K562 (cell line): Measurements from ENCODE around the gene MRPL4. TPM values are rescaled to one million over a fixed set of nuclear protein-coding genes. Genes with fewer than 3 reads are reported as not detected.

Source experiments
- ATF2 ChIP-seq: sonication (generic); formaldehyde crosslinking; IDR thresholded peaks from 2 replicates; pipeline ENCODE4 v1.8.1; 2022; ENCODE audit warnings: missing genetic modification reagents
- CREB3 ChIP-seq: fragments of 450-650 bp; conservative IDR thresholded peaks from 2 replicates; pipeline ENCODE4 v1.6.1; 2016; ENCODE audit warnings: missing genetic modification characterization, low read depth, mild to moderate bottlenecking, missing compliant biosample characterization, moderate library complexity
- DIDO1 ChIP-seq: fragments of 450-650 bp; IDR thresholded peaks from 2 replicates; pipeline ENCODE4 v1.6.1; 2016; ENCODE audit warnings: low read depth, missing biosample characterization, missing genetic modification characterization
- EWSR1 ChIP-seq: fragments of 450-650 bp; IDR thresholded peaks from 2 replicates; pipeline ENCODE4 v1.6.1; 2018; ENCODE audit warnings: borderline replicate concordance, mild to moderate bottlenecking, low read depth, moderate library complexity; ENCODE audit not compliant: partially characterized antibody
- JUNB ChIP-seq: fragments of 450-650 bp; formaldehyde crosslinking; conservative IDR thresholded peaks from 2 replicates; pipeline ENCODE4 v1.4.0; 2020; ENCODE audit warnings: mild to moderate bottlenecking
- KAT7 ChIP-seq: sonication (generic); formaldehyde crosslinking; IDR thresholded peaks from 2 replicates; pipeline ENCODE4 v1.8.0; 2022; ENCODE audit warnings: missing genetic modification reagents, mild to moderate bottlenecking, borderline replicate concordance
- MXI1 ChIP-seq: IDR thresholded peaks from 2 replicates; pipeline ENCODE4 v1.6.1; 2011; ENCODE audit warnings: low read depth, mild to moderate bottlenecking, improper control_type of control experiment, low read length
- PRMT5 ChIP-seq: sonication (generic); formaldehyde crosslinking; IDR thresholded peaks from 2 replicates; pipeline ENCODE4 v1.5.0; 2020; ENCODE audit warnings: missing genetic modification reagents
- REST ChIP-seq, 2 experiments: fragments of 450-650 bp; formaldehyde crosslinking in 1 of 2; IDR thresholded peaks; 2 replicates each; pipeline versions ENCODE4 v1.4.0 to v1.6.1; 2014 to 2020; ENCODE audit warnings: mild to moderate bottlenecking in 2 of 2, borderline replicate concordance in 1 of 2, low read depth in 1 of 2
- STAT5B ChIP-seq: fragments of 250-450 bp; sonication (Bioruptor Pico); IDR thresholded peaks from 2 replicates; pipeline ENCODE4 v1.8.0; 2021; ENCODE audit warnings: mild to moderate bottlenecking, inconsistent platforms
- TBL1XR1 ChIP-seq, 2 experiments: IDR thresholded peaks; 2 replicates each; pipeline ENCODE4 v1.6.1; 2012; ENCODE audit warnings: improper control_type of control experiment in 2 of 2, low read length in 2 of 2, mild to moderate bottlenecking in 1 of 2
- ZNF740 ChIP-seq, 3 experiments: fragments of 200-800 bp in 1 of 3; sonication (Bioruptor generic) in 1 of 3; sonication (generic) in 1 of 3; formaldehyde crosslinking in 1 of 3; IDR thresholded peaks; 2 replicates each; pipeline versions ENCODE4 v1.6.1 to v1.8.0; 2016 to 2022; ENCODE audit warnings: mild to moderate bottlenecking in 2 of 3, missing compliant biosample characterization in 2 of 3, missing genetic modification characterization in 2 of 3, missing genetic modification reagents in 1 of 3
- ZNF766 ChIP-seq: fragments of 200-800 bp; sonication (Bioruptor generic); conservative IDR thresholded peaks from 2 replicates; pipeline ENCODE4 v1.6.1; 2016; ENCODE audit warnings: missing genetic modification characterization, missing compliant biosample characterization
- polyA plus RNA-seq, 8 experiments: library from polyadenylated mRNA; depleted of rRNA in 4 of 8; stranded (reverse) in 5 of 8; unstranded in 3 of 8; fragments of >200 nt; fragmentation: Nextera tagmentation in 2 of 8; fragmentation: Illumina TruSeq in 1 of 8; extraction: Ambion mirVana in 2 of 8; extraction: Trizol in 1 of 8; gene quantifications; 2 replicates each; pipeline versions ENCODE4 v1.2.1 to v1.2.3, GENCODE V29; 2011 to 2014; ENCODE audit warnings: inconsistent platforms in 1 of 8, missing spikeins in 1 of 8
- total RNA-seq, 7 experiments: library from RNA; depleted of rRNA in 6 of 7; stranded (reverse); fragments of >200 nt in 6 of 7; fragmentation: Illumina TruSeq in 2 of 7; extraction: Trizol in 2 of 7; gene quantifications; 2 replicates each; pipeline versions ENCODE4 v1.2.1 to v1.2.3, GENCODE V29; 2011 to 2021; ENCODE audit warnings: low replicate concordance in 1 of 7

Gene MRPL4
- total and polyA plus RNA-seq, 9 of the 15 experiments (the other 6 are each of a cell fraction or from before 2014, with no cell fraction given), result 1.4 to 239 (median 64.9) TPM

GRCh38 chr19:10251792-10252694 is at the start of gene MRPL4 (continued):
- TF ChIP-seq REST (IDR thresholded peaks at IDR 0.05; ENCODE audit: borderline replicate concordance) (no peak), REST (CRISPR knock-in tag; IDR thresholded peaks at IDR 0.05; ENCODE audit: low read depth) (peak; percentile 77), TBL1XR1 (IDR thresholded peaks at IDR 0.05; ENCODE audit: low read length in 2 of 2) (peak in 1 of 2 experiments; percentile 88; a peak in 3 of 4 replicates), JUNB (peak; percentile 87), ZNF766 (CRISPR knock-in tag) (peak; percentile 62), KAT7 (CRISPR knock-in tag) (peak; percentile 90; the same call in 1 of the 2 replicates), STAT5B (no peak), EWSR1 (no peak), PRMT5 (CRISPR knock-in tag) (0 out of 2 replicates have a peak, but pooled peaks have one; percentile 9), ATF2 (peak; percentile 88), MXI1 (peak; percentile 89), ZNF740 (CRISPR knock-in tag; IDR thresholded peaks at IDR 0.05) (peak; percentile 45; the same call in 1 of the 2 replicates), ZNF740 (tag; IDR thresholded peaks at IDR 0.05) (no peak), DIDO1 (tag) (peak; percentile 91), CREB3 (0 out of 2 replicates have a peak, but pooled peaks have one; percentile 64)
